Muscle layer of duodenum (tissue), 2 donors: Measurements from ENCODE around the gene CFAP61.

Experiments
- H3K27ac ChIP-seq: one replicate; pipeline ENCODE4 v1.7.0; 2013; ENCODE audit warnings: mild to moderate bottlenecking, low read length
- H3K27me3 ChIP-seq: one replicate; pipeline ENCODE4 v1.7.0; 2013; ENCODE audit warnings: low read depth, mild to moderate bottlenecking, control low read depth, low read length
- H3K36me3 ChIP-seq, 2 donors: one replicate each; pipeline ENCODE4 v1.7.0; 2013; ENCODE audit warnings: low read length in 2 of 2, control low read depth in 1 of 2, mild to moderate bottlenecking in 1 of 2; ENCODE audit not compliant: insufficient read depth in 2 of 2, control insufficient read depth in 1 of 2
- H3K4me1 ChIP-seq, 2 donors: one replicate each; pipeline ENCODE4 v1.7.0; 2013; ENCODE audit warnings: low read length in 2 of 2, mild to moderate bottlenecking in 2 of 2, control low read depth in 1 of 2, moderate library complexity in 1 of 2; ENCODE audit not compliant: insufficient read depth in 2 of 2, control insufficient read depth in 1 of 2
- H3K4me3 ChIP-seq, 2 donors: one replicate each; pipeline ENCODE4 v1.7.0; 2013; ENCODE audit warnings: low read length in 2 of 2, low read depth in 1 of 2, mild to moderate bottlenecking in 1 of 2
- H3K9me3 ChIP-seq, 2 donors: one replicate each; pipeline ENCODE4 v1.7.0; 2013; ENCODE audit warnings: low read length in 2 of 2, control low read depth in 1 of 2, mild to moderate bottlenecking in 1 of 2; ENCODE audit not compliant: control insufficient read depth in 1 of 2
- donor health status: healthy.

Gene CFAP61

DNA sequence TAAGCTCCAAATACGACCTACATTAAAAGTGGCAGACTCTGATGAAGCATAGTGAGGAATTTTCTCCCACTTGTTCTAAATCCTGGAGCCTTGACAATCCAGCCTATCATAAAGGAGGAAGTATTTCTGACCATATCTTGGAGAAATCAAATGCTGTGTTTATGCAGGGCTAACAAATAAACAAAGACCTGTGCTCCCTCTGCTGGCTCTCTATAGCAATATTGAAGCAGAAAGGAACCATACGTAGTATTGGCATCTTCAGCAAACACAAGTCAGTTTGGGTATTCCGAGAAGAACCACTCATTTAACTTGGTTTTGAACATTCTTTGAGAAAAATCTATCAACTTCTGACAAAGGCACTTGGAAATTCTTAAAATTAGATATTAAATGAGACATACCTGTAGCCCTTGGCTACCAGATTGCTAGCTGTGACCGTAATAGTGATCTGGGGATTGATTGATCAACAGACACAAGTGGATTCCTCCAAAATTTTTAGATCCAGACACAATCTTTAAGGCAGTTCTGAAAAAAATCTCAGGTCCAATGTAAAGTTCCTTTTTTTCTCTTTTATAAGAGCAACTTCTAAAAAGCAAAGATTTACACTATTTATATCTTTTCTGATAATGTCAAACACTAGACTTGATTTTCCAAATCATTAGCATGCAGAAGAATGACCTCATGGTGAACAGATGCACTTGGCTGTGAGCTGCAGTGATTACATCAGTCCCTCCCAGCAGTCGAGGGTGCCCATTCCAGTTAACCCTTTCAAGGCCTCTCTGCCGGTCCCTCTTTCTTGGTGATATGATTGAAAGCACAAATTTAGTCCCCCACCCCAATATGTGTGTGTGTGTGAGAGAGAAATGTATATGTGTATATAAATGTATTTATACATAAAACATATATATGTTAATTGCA, 355.8 kb downstream of the CFAP61 start:
- H3K4me3 ChIP-seq = no peak overlapping the region
- no peak overlapping the region for H3K27ac ChIP-seq
- no peaks in the 10 kb centered on the region for H3K4me1 ChIP-seq
- peaks cover 5 to 9% of the 10 kb centered on the region in 2 donors for H3K36me3 ChIP-seq
- no peaks in the 10 kb centered on the region for H3K27me3 ChIP-seq
- H3K9me3 ChIP-seq = no peaks in the 10 kb centered on the region

DNA sequence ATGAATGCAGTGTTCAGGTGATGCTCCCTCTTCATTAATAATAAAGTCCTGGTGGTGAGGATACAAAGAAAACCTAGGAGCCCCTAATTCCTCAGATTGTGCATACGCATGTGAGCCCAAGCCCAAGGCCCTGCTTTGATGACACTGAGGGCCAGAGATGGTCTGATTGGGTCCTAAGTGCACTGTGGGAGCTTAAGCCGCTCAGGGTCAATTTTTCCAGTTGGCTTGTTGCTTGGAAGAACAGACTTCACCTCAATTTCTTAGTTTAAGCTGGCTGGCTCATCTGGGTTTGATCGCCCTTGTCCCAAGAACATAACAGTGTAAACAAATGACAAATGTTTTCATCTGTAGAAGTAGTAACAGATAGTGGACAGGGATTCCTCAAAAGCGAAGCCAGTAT, 357.0 kb downstream of the CFAP61 start:
- Histone ChIP-seq H3K9me3 (no peaks in the 10 kb centered on the region), H3K4me1 (no peaks in the 10 kb centered on the region), H3K27ac (no peak overlapping the region), H3K27me3 (no peaks in the 10 kb centered on the region), H3K36me3 (peaks cover under 1 to 5% of the 10 kb centered on the region in 2 donors), H3K4me3 (no peak overlapping the region)
